Stimulated activated CD4-positive, alpha-beta T cell treated with anti-CD3 and anti-CD28 coated beads, Interleukin-1b, Interleukin-23, amount 100 ng/mL, for 48 hours (primary cell): ENCODE measurements around the gene PTPN14.
A peak's percentile ranks its signal among the peaks of the same experiment; 100 is the strongest.

Source experiments
- DNase-seq: peaks from one replicate; pipeline ENCODE4 v3.0.0-alpha.2; 2020

The PTPN14 gene

GRCh38 chr1:214567481-214567980, 16.1 kb upstream of the PTPN14 start:
- no peak for DNase-seq

GRCh38 chr1:214566158-214567104, 15.0 kb upstream of the PTPN14 start:
- DNase-seq, result peak; percentile 55

GRCh38 chr1:214565310-214565709, 13.9 kb upstream of the PTPN14 start:
- no peak for DNase-seq

- DNase-seq, result no peak
Observed at GRCh38 chr1:214563881-214564280, 12.5 kb upstream of the PTPN14 start.

GRCh38 chr1:214557952-214558735, 6.7 kb upstream of the PTPN14 start:
- DNase-seq, result no peak

- DNase-seq, result no peak
Observed at GRCh38 chr1:214553142-214553710, 1.8 kb upstream of the PTPN14 start.

- DNase-seq, result no peak
Observed at GRCh38 chr1:214552174-214552608, 789 bp upstream of the PTPN14 start.

GRCh38 chr1:214550857-214551435, 456 bp downstream of the PTPN14 start:
- DNase-seq, result no peak

- DNase-seq, result no peak
Observed at GRCh38 chr1:214550013-214550856, 1.2 kb downstream of the PTPN14 start.

GRCh38 chr1:214549604-214550003, 1.8 kb downstream of the PTPN14 start:
- DNase-seq, result no peak

GRCh38 chr1:214548988-214549387, 2.4 kb downstream of the PTPN14 start:
- DNase-seq, result no peak

- no peak for DNase-seq
Observed at GRCh38 chr1:214548271-214548670, 3.1 kb downstream of the PTPN14 start.

- DNase-seq, result no peak
Observed at GRCh38 chr1:214547747-214548146, 3.7 kb downstream of the PTPN14 start.

GRCh38 chr1:214546886-214547641, 4.3 kb downstream of the PTPN14 start:
- DNase-seq, result no peak

GRCh38 chr1:214546084-214546483, 5.3 kb downstream of the PTPN14 start:
- no peak for DNase-seq

- no peak for DNase-seq
Observed at GRCh38 chr1:214545293-214545692, 6.1 kb downstream of the PTPN14 start.

GRCh38 chr1:214544791-214545190, 6.6 kb downstream of the PTPN14 start:
- DNase-seq, result no peak

- DNase-seq, result no peak
Observed at GRCh38 chr1:214542275-214543199, 8.9 kb downstream of the PTPN14 start.

GRCh38 chr1:214541693-214542092, 9.7 kb downstream of the PTPN14 start:
- DNase-seq, result no peak

- DNase-seq, result no peak
Observed at GRCh38 chr1:214541206-214541605, 10.2 kb downstream of the PTPN14 start.
